ENCODE results near the gene KRT2. TPM values are rescaled to one million over a fixed set of nuclear protein-coding genes. Genes with fewer than 3 reads are reported as not detected.

KRT2 gene
- total RNA-seq, 6 experiments from 2014 or later: not detected

DNA sequence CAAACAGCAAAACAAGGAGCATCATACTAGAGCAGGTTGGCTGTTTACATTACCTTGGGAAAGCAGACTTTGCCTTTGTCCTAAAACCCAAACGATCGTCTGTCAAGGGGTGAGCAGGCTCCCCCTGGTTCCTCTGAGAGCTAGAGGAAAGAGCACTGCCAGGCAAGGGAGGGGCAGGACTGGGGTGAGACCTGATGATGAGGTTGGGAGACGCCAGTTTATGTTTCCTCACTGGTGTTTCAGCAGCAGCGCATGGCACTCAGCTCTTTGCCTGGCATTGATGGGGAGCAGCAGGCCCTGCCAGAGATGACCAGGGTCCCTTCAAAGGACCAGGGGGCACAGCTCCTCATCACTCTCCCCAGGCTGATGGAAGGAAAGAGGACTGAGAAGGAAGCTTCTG, 7.9 kb upstream of the KRT2 start:
- H3K4me3 Mint-ChIP-seq: no peak overlapping the region
- H3K27me3 Mint-ChIP-seq (ENCODE audit: insufficient read depth): peaks cover 53% of the 10 kb centered on the region
- no peaks in the 10 kb centered on the region for H3K9me3 Mint-ChIP-seq
- TF ChIP-seq, protein P1, sequence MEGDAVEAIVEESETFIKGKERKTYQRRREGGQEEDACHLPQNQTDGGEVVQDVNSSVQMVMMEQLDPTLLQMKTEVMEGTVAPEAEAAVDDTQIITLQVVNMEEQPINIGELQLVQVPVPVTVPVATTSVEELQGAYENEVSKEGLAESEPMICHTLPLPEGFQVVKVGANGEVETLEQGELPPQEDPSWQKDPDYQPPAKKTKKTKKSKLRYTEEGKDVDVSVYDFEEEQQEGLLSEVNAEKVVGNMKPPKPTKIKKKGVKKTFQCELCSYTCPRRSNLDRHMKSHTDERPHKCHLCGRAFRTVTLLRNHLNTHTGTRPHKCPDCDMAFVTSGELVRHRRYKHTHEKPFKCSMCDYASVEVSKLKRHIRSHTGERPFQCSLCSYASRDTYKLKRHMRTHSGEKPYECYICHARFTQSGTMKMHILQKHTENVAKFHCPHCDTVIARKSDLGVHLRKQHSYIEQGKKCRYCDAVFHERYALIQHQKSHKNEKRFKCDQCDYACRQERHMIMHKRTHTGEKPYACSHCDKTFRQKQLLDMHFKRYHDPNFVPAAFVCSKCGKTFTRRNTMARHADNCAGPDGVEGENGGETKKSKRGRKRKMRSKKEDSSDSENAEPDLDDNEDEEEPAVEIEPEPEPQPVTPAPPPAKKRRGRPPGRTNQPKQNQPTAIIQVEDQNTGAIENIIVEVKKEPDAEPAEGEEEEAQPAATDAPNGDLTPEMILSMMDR (IDR thresholded peaks at IDR 0.05): no peak
- H3K27ac Mint-ChIP-seq: no peak overlapping the region
- DNase-seq: no peak
- no peaks in the 10 kb centered on the region for H3K4me1 Mint-ChIP-seq (ENCODE audit: low read depth)
- H3K36me3 Mint-ChIP-seq (ENCODE audit: low read depth): no peaks in the 10 kb centered on the region

DNA sequence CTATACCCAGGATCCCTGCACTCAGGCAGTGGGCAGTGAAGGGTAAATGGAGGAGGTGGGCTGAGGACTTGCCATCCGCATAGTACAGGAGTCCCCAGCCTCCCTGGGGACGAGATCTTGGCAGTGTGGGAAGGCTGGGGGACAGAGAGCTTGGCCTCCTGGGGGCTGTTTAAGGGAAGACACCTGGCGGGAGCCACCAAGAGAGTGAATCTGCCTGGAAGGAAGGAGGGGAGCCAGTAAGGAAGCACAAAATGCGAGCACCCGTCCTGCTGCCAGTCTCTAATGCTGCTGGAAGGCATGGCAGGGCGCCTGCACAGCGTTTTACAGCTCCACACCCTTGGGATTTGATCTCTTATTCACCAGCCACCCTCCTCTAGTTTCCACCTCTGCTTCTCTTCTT, 7.4 kb upstream of the KRT2 start:
- TF ChIP-seq, protein P1 (IDR thresholded peaks at IDR 0.05): no peak
- Mint-ChIP-seq H3K9me3 (no peaks in the 10 kb centered on the region), H3K27ac (no peak overlapping the region), H3K27me3 (ENCODE audit: insufficient read depth) (peaks cover 47% of the 10 kb centered on the region), H3K36me3 (ENCODE audit: low read depth) (no peaks in the 10 kb centered on the region), H3K4me1 (ENCODE audit: low read depth) (no peaks in the 10 kb centered on the region), H3K4me3 (no peak overlapping the region)
- DNase-seq: no peak

DNA sequence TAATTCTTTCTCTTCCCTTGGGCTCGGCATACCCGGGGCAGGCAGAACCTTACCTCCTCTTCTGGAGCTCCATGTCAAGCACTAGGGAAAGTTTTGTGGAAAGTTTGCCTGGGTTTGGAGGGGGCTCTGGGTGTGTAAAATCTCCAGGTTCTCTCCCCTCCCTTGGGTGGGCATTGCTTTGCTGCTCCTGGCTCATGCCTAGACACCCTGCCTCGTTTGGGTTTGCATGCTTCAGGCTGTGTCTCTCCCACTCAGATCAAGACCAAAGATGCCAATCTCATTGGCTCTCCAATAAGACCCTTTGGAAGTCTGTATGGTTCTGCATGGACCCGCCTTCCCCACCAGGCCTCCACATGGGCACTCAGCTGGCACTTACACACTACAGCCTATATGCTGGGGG, 6.2 kb upstream of the KRT2 start:
- no peaks in the 10 kb centered on the region for H3K36me3 Mint-ChIP-seq (ENCODE audit: low read depth)
- no peak overlapping the region for H3K27ac Mint-ChIP-seq
- peaks cover 44% of the 10 kb centered on the region for H3K27me3 Mint-ChIP-seq (ENCODE audit: insufficient read depth)
- no peaks in the 10 kb centered on the region for H3K9me3 Mint-ChIP-seq
- TF ChIP-seq, protein P1 (IDR thresholded peaks at IDR 0.05): no peak
- H3K4me1 Mint-ChIP-seq (ENCODE audit: low read depth): no peaks in the 10 kb centered on the region
- DNase-seq: no peak
- H3K4me3 Mint-ChIP-seq: no peak overlapping the region

DNA sequence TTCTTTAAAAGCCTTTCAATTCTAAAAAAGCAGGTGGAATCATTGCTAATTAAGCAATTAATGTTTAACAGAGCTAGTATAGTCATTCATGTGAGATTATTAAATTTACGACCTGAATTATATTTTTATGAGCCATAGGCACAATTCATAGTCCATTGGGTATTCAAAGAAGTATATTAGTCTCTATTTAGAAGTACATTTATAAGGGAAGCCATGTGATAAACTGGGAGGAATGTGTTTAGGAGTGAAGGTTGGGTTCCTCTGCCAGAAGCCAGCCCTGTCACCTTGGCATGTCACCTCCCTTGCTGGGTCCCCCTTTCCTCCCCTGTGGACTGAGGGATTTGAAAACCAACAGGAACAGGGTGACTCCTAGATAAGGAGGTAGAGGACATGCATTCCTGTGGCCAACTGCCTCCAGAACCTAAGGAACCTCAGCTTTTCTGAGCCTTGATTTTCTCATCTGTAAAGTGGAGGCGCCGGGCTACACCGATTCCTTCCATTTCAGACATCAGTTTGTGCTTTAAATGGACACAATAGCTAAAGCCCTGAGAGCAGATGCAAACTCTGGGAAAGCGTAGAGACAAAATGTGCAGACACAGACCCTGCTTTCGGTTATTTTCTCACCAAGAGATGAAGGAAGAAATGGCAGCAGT, 5.4 kb upstream of the KRT2 start:
- H3K27ac Mint-ChIP-seq: no peak overlapping the region
- no peak for DNase-seq
- no peaks in the 10 kb centered on the region for H3K4me1 Mint-ChIP-seq (ENCODE audit: low read depth)
- H3K9me3 Mint-ChIP-seq: no peaks in the 10 kb centered on the region
- H3K27me3 Mint-ChIP-seq (ENCODE audit: insufficient read depth): peaks cover 42% of the 10 kb centered on the region
- TF ChIP-seq, protein P1 (IDR thresholded peaks at IDR 0.05): no peak
- H3K36me3 Mint-ChIP-seq (ENCODE audit: low read depth): no peaks in the 10 kb centered on the region
- H3K4me3 Mint-ChIP-seq: no peak overlapping the region

DNA sequence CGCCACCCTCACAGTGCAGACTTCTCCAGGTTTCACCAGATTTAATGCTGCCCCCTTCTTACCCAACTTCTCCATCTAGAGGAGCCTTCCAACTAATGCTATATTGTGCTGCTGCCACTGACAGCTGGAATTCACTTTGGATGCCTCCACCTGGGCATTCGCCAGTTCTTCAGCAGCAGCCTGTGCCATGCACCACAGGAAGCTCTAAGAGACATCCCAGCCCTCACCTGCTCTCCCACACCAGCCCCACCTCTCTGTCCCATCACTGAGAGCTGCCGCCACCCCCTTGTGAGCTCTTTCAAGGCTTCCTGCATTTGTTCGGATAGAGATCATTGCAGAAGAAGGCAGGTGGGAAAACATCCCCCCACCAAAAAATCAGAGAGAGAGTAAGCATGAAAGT, 4.6 kb upstream of the KRT2 start:
- Mint-ChIP-seq H3K27me3 (ENCODE audit: insufficient read depth) (peaks cover 42% of the 10 kb centered on the region), H3K4me3 (no peak overlapping the region), H3K9me3 (no peaks in the 10 kb centered on the region), H3K27ac (no peak overlapping the region), H3K4me1 (ENCODE audit: low read depth) (no peaks in the 10 kb centered on the region), H3K36me3 (ENCODE audit: low read depth) (no peaks in the 10 kb centered on the region)
- TF ChIP-seq, protein P1 (IDR thresholded peaks at IDR 0.05): no peak
- DNase-seq: no peak
